ENCODE results near the gene SALL1. TPM values are rescaled to one million over a fixed set of nuclear protein-coding genes. Genes with fewer than 3 reads are reported as not detected.

SALL1 gene
- total RNA-seq (2022), result not detected in 2 replicates
- Bru-seq, nascent RNA, result not detected
- not detected for BruChase-seq, experiment 1, labeled RNA remaining after a 6-hour chase
- not detected for BruChase-seq, experiment 2, labeled RNA remaining after a 2-hour chase
- long read RNA-seq, result 0 reads

GRCh38 chr16:51150888-51151320, at the start of gene SALL1:
Gene SALL1 (minus strand): TSS chr16:51151270. CDS start chr16:51151241, 29 bp downstream.
- intact Hi-C loops (cut with micrococcal nuclease; ENCODE audit: unreplicated experiment), result no loop called here
- Mint-ChIP-seq H3K4me1 (ENCODE audit: low read depth, unreplicated experiment) (peaks cover 8% of the 10 kb centered on the region), H3K36me3 (ENCODE audit: insufficient read depth, unreplicated experiment) (no peaks in the 10 kb centered on the region), H3K4me3 (ENCODE audit: low read depth, unreplicated experiment) (no peak within 1 kb of the TSS), H3K27me3 (ENCODE audit: unreplicated experiment) (peaks cover 6% of the 10 kb centered on the region), H3K27ac (ENCODE audit: unreplicated experiment) (no peak within 1 kb of the TSS), H3K9me3 (ENCODE audit: low read depth, unreplicated experiment) (peaks cover 5% of the 10 kb centered on the region)
- CTCF ChIA-PET, result no interaction called here
- TF ChIP-seq CTCF (IDR thresholded peaks at IDR 0.05; ENCODE audit: unreplicated experiment), result no peak
- BruUV-seq (replicated peaks), result no TSS peak
- DNase-seq, result no peak

- DNase-seq, result no peak
- H3K36me3 Mint-ChIP-seq (ENCODE audit: insufficient read depth, unreplicated experiment), result no peaks in the 10 kb centered on the region
- no peak overlapping the region for H3K4me3 Mint-ChIP-seq (ENCODE audit: low read depth, unreplicated experiment)
- no peak overlapping the region for H3K27ac Mint-ChIP-seq (ENCODE audit: unreplicated experiment)
- H3K4me1 Mint-ChIP-seq (ENCODE audit: low read depth, unreplicated experiment), result no peaks in the 10 kb centered on the region
- peaks cover 79% of the 10 kb centered on the region for H3K27me3 Mint-ChIP-seq (ENCODE audit: unreplicated experiment)
- BruUV-seq (replicated peaks), result no TSS peak
- no peaks in the 10 kb centered on the region for H3K9me3 Mint-ChIP-seq (ENCODE audit: low read depth, unreplicated experiment)
- TF ChIP-seq CTCF (IDR thresholded peaks at IDR 0.05; ENCODE audit: unreplicated experiment), result no peak
- intact Hi-C loops (cut with micrococcal nuclease; ENCODE audit: unreplicated experiment), result no loop called here
- CTCF ChIA-PET, result no interaction called here
These were observed 49.7 kb upstream of the SALL1 start for GRCh38 chr16:51200793-51201192.

DNA sequence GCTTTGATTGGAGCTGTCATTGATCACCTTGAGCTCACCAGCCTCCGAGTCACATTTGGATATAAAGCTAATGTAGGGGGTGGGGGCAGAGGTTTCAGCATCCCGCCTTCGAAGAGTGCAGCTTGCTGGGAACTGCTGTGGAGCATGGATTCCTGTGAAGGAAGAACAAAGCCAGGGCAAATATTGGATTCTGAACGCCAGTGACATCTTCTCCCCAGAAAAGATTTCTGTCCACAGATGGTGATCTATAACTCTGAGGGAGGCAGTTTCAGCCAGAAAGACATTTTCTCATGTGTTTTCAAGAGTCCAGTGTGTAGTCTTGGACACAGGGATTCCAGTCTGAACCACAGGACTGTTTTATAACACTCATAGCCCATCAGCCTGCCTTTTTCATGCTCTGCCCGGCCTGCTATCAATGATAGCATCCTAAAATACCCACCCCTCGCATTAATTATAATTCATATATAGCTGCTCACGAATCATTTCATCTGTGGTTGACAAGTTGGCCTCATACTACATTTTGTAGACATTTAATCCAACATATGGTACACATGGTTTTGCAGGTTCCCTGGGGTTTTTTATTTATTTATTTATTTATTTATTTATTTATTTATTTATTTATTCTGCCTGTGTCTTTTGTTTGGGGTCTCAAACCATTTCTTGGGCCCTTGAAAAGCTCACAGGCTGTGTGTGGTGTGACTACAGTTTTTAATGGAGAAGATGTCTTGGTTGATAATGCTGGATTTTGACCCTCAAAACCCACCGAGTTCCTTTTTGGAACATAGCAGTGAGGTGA, 47.1 kb upstream of the SALL1 start:
- no peak for DNase-seq
- intact Hi-C loops (cut with micrococcal nuclease; ENCODE audit: unreplicated experiment), result no loop called here
- TF ChIP-seq CTCF (IDR thresholded peaks at IDR 0.05; ENCODE audit: unreplicated experiment), result no peak
- H3K27ac Mint-ChIP-seq (ENCODE audit: unreplicated experiment), result peak overlapping the region; percentile 30
- no TSS peak for BruUV-seq (replicated peaks)
- no peaks in the 10 kb centered on the region for H3K9me3 Mint-ChIP-seq (ENCODE audit: low read depth, unreplicated experiment)
- CTCF ChIA-PET, result interaction anchor here (0.6 kb wide), 1 partner anchor 263 kb away, joined by 4 read pairs; no protein-coding TSS in a partner anchor
- no peaks in the 10 kb centered on the region for H3K36me3 Mint-ChIP-seq (ENCODE audit: insufficient read depth, unreplicated experiment)
- H3K27me3 Mint-ChIP-seq (ENCODE audit: unreplicated experiment), result peaks cover 80% of the 10 kb centered on the region
- H3K4me1 Mint-ChIP-seq (ENCODE audit: low read depth, unreplicated experiment), result no peaks in the 10 kb centered on the region
- no peak overlapping the region for H3K4me3 Mint-ChIP-seq (ENCODE audit: low read depth, unreplicated experiment)

GRCh38 chr16:51193879-51194278, 42.8 kb upstream of the SALL1 start:
- CTCF ChIA-PET, result no interaction called here
- Mint-ChIP-seq H3K27me3 (ENCODE audit: unreplicated experiment) (peaks cover 95% of the 10 kb centered on the region), H3K27ac (ENCODE audit: unreplicated experiment) (no peak overlapping the region), H3K4me1 (ENCODE audit: low read depth, unreplicated experiment) (no peaks in the 10 kb centered on the region), H3K9me3 (ENCODE audit: low read depth, unreplicated experiment) (no peaks in the 10 kb centered on the region), H3K36me3 (ENCODE audit: insufficient read depth, unreplicated experiment) (no peaks in the 10 kb centered on the region), H3K4me3 (ENCODE audit: low read depth, unreplicated experiment) (no peak overlapping the region)
- no peak for TF ChIP-seq CTCF (IDR thresholded peaks at IDR 0.05; ENCODE audit: unreplicated experiment)
- no peak for DNase-seq
- no TSS peak for BruUV-seq (replicated peaks)
- intact Hi-C loops (cut with micrococcal nuclease; ENCODE audit: unreplicated experiment), result no loop called here
